Right lobe of liver (tissue), 4 donors: ENCODE results near the gene STK32B.

Source experiments
- POLR2A ChIP-seq: fragments of 450-650 bp; IDR thresholded peaks from one replicate; pipeline ENCODE4 v1.6.1; 2017; ENCODE audit warnings: antibody characterized with exemption, mild to moderate bottlenecking
- TF ChIP-seq, protein P1 (sequence below), 4 donors: fragments of 200-600 bp in 3 of 4; fragments of 450-650 bp in 1 of 4; IDR thresholded peaks; one replicate each; pipeline versions ENCODE4 v1.5.1 to v1.8.0; 2016 to 2022; ENCODE audit warnings: antibody characterized with exemption in 4 of 4, mild to moderate bottlenecking in 2 of 4
- donor health status: DM: no; HTN: no; CAD: no.
- donor health status: DM: no; HTN: no; CAD: no.
- donor health status: DM: no; HTN: yes; CAD: no.

DNA sequence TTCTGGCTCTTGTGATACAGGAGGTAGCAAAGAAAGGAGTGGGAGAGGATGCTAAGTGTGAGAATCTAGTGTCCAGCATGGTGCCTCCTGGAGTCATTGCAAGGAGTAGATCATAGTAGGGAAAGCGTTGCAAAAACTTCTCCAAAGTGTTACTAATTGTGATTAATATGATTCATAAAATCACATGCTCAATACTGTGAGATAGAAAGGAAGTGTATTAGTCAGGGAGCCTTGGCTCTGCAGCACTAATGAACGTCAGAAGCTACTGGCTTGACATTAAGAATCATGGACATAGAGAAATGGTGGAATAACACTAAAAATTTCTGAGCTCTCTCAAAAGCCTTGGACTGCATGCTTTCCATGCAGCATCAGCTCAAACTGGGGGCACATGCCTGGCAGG, 358.0 kb downstream of the STK32B start:
- TF ChIP-seq, protein P1, sequence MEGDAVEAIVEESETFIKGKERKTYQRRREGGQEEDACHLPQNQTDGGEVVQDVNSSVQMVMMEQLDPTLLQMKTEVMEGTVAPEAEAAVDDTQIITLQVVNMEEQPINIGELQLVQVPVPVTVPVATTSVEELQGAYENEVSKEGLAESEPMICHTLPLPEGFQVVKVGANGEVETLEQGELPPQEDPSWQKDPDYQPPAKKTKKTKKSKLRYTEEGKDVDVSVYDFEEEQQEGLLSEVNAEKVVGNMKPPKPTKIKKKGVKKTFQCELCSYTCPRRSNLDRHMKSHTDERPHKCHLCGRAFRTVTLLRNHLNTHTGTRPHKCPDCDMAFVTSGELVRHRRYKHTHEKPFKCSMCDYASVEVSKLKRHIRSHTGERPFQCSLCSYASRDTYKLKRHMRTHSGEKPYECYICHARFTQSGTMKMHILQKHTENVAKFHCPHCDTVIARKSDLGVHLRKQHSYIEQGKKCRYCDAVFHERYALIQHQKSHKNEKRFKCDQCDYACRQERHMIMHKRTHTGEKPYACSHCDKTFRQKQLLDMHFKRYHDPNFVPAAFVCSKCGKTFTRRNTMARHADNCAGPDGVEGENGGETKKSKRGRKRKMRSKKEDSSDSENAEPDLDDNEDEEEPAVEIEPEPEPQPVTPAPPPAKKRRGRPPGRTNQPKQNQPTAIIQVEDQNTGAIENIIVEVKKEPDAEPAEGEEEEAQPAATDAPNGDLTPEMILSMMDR (IDR thresholded peaks at IDR 0.05) = no peak
- no peak for TF ChIP-seq POLR2A
